GM18511 (cell line): ENCODE data around the gene CSRP3.

Experiments used
- ATAC-seq: cut with Tn5 transposase; IDR thresholded peaks from one replicate; pipeline ENCODE4 v1.9.1; 2021; ENCODE audit warnings: mild to moderate bottlenecking, moderate library complexity; ENCODE audit not compliant: unreplicated experiment

The CSRP3 gene

GRCh38 chr11:19201737-19202605 lies at the start of gene CSRP3:
CSRP3 (minus strand) TSS chr11:19201983; CDS start chr11:19192448, 9,535 bp downstream.
- ATAC-seq = no peak

GRCh38 chr11:19251577-19251976 lies 49.8 kb upstream of the CSRP3 start:
- ATAC-seq = no peak

DNA sequence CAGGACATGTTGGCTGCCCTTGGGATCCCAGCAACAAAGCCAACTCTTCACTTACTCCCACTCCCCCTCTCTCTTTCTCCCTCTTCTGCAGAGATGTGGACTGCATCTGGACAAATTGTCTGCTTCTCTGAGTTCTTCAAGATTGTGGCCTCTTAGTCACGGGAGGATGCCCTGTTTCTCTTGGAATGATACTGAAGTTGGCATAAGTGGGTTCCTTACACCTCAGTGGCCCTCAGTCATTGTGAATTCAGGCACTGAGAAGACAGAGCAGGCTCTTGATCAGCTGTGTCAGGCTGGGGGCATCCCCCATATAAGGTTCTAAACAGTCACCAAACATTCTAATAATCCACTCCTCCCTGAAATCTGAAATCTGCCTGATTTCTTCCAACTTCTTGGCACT lies 45.0 kb upstream of the CSRP3 start:
- ATAC-seq = no peak

DNA sequence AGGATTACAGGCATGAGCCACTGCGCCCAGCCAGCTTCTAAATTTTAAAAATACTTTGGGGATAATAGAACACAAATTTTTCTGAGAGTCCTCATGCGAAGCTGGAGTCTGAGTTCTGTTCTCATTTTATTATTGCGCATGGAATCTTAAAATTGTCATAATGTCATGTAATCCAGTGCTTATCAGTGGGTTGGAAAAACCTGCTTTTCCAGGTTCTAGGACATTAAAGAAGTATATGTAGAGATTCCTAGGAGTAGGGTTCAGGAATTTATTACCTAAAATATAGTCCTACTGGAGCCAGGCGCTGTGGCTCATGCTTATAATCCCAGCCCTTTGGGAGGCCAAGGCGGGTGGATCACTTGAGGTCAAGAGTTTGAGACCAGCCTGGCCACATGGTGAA lies 43.6 kb upstream of the CSRP3 start:
- no peak for ATAC-seq

GRCh38 chr11:19244621-19245020 lies 42.8 kb upstream of the CSRP3 start:
- no peak for ATAC-seq

GRCh38 chr11:19244084-19244483 lies 42.3 kb upstream of the CSRP3 start:
- no peak for ATAC-seq

GRCh38 chr11:19243613-19244012 lies 41.8 kb upstream of the CSRP3 start:
- no peak for ATAC-seq

DNA sequence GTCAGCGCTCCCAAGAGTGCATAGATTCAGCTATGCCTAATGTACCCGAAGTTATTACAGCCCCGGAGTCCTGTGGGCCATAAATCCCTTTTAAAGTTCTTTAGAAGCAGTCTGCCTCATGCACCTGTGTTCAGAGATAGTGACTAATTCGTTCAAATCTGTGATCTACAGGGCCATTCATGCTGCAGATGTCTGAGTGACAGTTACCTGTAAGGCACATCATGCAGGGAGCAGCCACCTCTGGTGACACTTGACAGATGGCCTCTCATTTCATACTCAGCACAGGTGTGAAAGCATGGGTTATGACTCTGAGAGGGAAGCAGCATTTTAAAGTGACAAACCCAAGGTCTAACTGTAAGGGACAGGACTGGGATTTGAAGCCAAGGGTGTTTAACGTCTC lies 41.4 kb upstream of the CSRP3 start:
- ATAC-seq = no peak

- no peak for ATAC-seq
Measured at GRCh38 chr11:19242179-19242932, 40.6 kb upstream of the CSRP3 start.

GRCh38 chr11:19241260-19242178 lies 39.7 kb upstream of the CSRP3 start:
- peak; percentile 45 for ATAC-seq

DNA sequence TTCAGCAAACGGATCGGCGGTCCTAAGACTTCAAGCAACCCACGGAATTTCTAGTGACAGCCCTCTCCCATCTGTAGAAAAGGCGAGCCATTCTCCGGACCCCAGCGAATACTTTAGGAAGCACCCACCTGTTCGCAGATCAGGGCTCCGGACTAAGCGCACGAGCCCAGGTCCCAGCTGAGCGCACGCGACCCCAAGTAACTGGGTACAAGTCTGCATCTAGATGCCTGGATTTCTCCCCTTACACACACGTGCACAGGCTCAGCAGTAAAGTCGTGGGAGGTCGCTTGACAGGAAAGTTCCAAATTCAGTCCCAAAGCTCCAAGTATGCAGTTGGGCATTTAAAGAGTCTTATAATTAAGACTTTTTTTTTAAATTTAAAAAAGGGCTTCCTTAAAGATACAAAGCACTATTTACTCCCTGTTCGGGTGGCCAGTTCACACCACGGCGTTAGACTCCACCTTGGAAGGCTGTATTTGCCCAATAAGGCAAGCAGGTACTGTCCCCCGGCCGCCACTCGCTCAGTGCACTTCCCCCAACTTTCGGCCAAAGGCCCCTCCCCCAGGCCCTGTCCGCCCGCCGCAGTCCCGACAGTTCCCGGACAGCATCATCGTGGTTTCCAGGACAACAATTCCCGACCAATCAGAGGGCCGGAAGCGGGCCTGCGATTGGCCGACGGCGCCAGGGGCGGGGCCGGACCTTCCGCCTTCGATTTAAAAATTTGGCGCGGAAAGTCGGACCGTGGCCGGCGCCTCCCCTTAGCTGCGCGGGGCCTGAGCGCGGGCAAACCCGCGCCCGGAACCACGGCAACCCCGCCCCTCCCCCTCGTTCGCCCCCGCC lies 38.9 kb upstream of the CSRP3 start, which contains the start of gene E2F8:
Gene E2F8 (minus strand): TSS at position 526 of the 840 bp plus-strand sequence. CDS start 824 bp downstream, outside the sequence.
- peak; percentile 89 for ATAC-seq

- ATAC-seq = no peak
Measured at GRCh38 chr11:19239039-19239438, 37.3 kb upstream of the CSRP3 start.

GRCh38 chr11:19237813-19238212 lies 36.0 kb upstream of the CSRP3 start:
- ATAC-seq = no peak

DNA sequence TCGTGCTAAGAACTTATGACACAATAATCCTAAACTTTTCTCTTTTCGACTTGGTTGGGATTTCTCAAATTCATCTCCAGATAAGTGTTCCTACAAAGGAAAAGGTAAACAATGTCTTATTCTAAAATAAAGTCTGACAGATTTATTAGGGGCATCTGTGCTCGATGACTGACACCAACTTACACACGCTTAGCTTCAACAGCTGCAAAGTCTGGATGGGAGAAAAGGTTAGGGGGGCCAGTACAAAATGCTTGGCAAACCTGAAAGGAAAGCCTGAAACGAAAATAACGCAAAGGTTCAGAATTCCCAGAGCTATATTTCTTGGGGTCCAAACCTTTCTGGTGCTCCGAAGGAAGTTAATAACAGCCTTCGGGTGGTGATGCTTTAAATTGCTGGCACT lies 35.6 kb upstream of the CSRP3 start:
- no peak for ATAC-seq

GRCh38 chr11:19234231-19234817 lies 32.5 kb upstream of the CSRP3 start:
- ATAC-seq = no peak

GRCh38 chr11:19232910-19233503 lies 31.2 kb upstream of the CSRP3 start:
- no peak for ATAC-seq

DNA sequence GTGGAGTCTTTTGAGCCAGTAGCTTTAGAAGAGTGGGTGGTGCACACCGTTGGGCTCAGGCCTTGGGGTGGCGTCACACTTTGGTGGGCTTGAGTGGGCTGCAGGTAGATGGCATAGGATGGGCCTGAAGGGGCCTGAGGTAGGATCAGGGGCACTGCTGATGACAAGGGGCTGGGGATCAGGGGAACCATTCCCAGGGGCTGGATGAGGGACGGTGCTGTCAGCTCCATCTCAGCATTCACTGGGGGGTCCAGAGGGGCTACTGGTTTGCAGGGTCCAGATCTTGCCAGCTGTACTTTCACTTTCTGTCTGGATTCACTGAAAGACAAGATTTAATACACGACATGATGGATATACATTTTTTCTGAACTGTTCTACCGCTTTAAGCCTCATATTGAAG lies 27.9 kb upstream of the CSRP3 start:
- no peak for ATAC-seq

DNA sequence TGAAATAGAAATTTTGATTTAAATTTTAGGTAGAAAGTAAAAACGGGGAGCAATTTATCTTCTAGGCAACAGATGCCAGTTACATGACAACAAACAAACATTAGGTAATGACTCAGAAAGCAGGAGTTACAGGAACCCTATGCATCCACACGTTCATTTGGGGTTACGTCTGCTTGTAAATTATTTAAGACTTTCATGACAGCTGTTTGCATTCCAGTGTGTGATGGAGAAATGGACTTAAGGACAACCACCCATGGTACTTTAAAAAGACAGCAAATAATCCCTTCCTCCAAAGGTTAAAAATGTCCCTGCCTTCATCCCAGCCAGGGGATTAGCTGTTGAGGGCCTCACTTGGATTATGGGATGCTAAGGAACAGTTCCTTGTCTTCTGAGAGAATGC lies 27.2 kb upstream of the CSRP3 start:
- no peak for ATAC-seq
